Measurements from ENCODE around the gene KIAA0408.

Gene KIAA0408

GRCh38 chr6:127483399-127484055, 24.3 kb upstream of the KIAA0408 start:
- Histone ChIP-seq H3F3A (ENCODE audit: insufficient read depth, low read length) (no peaks in the 10 kb centered on the region), H3K9me3 (ENCODE audit: low read length) (no peaks in the 10 kb centered on the region), H3K9ac (ENCODE audit: low read length) (no peak overlapping the region), H3K36me3 (ENCODE audit: insufficient read depth, low read length) (no peaks in the 10 kb centered on the region), H4K20me1 (ENCODE audit: insufficient read depth, low read length) (no peaks in the 10 kb centered on the region), H3K27me3 (ENCODE audit: insufficient read depth, low read length) (no peaks in the 10 kb centered on the region), H3K9me2 (ENCODE audit: low read depth, low read length) (no peaks in the 10 kb centered on the region), H3K4me3 (ENCODE audit: low read depth, low read length, poor library complexity, severe bottlenecking) (no peak overlapping the region), H3K4me2 (ENCODE audit: low read length) (peak overlapping the region; percentile 24; the same call in 1 of the 2 replicates), H3K27ac (ENCODE audit: low read depth, low read length, poor library complexity, severe bottlenecking) (no peak overlapping the region), H3K79me2 (ENCODE audit: insufficient read depth, low read length) (no peaks in the 10 kb centered on the region), H2AFZ (ENCODE audit: low read length) (peak overlapping the region; percentile 51; the same call in 1 of the 2 replicates), H3K4me1 (ENCODE audit: insufficient read depth, low read length, severe bottlenecking) (no peaks in the 10 kb centered on the region)
- TF ChIP-seq EZH2 (IDR thresholded peaks at IDR 0.05; ENCODE audit: borderline replicate concordance, low read length) (no peak), CTCF (IDR thresholded peaks at IDR 0.05; ENCODE audit: low read length) (no peak)

GRCh38 chr6:127482325-127482724, 23.1 kb upstream of the KIAA0408 start:
- H3K9me2 ChIP-seq (ENCODE audit: low read depth, low read length): no peaks in the 10 kb centered on the region
- no peak overlapping the region for H3K4me2 ChIP-seq (ENCODE audit: low read length)
- H3K27me3 ChIP-seq (ENCODE audit: insufficient read depth, low read length): no peaks in the 10 kb centered on the region
- H3K4me3 ChIP-seq (ENCODE audit: low read depth, low read length, poor library complexity, severe bottlenecking): no peak overlapping the region
- H3K79me2 ChIP-seq (ENCODE audit: insufficient read depth, low read length): no peaks in the 10 kb centered on the region
- no peaks in the 10 kb centered on the region for H3K36me3 ChIP-seq (ENCODE audit: insufficient read depth, low read length)
- no peaks in the 10 kb centered on the region for H3F3A ChIP-seq (ENCODE audit: insufficient read depth, low read length)
- no peak overlapping the region for H3K9ac ChIP-seq (ENCODE audit: low read length)
- TF ChIP-seq CTCF (IDR thresholded peaks at IDR 0.05; ENCODE audit: low read length): no peak
- no peak for TF ChIP-seq EZH2 (IDR thresholded peaks at IDR 0.05; ENCODE audit: borderline replicate concordance, low read length)
- H3K27ac ChIP-seq (ENCODE audit: low read depth, low read length, poor library complexity, severe bottlenecking): no peak overlapping the region
- no peaks in the 10 kb centered on the region for H3K4me1 ChIP-seq (ENCODE audit: insufficient read depth, low read length, severe bottlenecking)
- no peaks in the 10 kb centered on the region for H4K20me1 ChIP-seq (ENCODE audit: insufficient read depth, low read length)
- no peak overlapping the region for H2AFZ ChIP-seq (ENCODE audit: low read length)
- H3K9me3 ChIP-seq (ENCODE audit: low read length): no peaks in the 10 kb centered on the region

- no peaks in the 10 kb centered on the region for H3K9me2 ChIP-seq (ENCODE audit: low read depth, low read length)
- no peak overlapping the region for H3K27ac ChIP-seq (ENCODE audit: low read depth, low read length, poor library complexity, severe bottlenecking)
- no peak overlapping the region for H2AFZ ChIP-seq (ENCODE audit: low read length)
- TF ChIP-seq EZH2 (IDR thresholded peaks at IDR 0.05; ENCODE audit: borderline replicate concordance, low read length): no peak
- TF ChIP-seq CTCF (IDR thresholded peaks at IDR 0.05; ENCODE audit: low read length): no peak
- H3K9me3 ChIP-seq (ENCODE audit: low read length): no peaks in the 10 kb centered on the region
- no peak overlapping the region for H3K9ac ChIP-seq (ENCODE audit: low read length)
- no peaks in the 10 kb centered on the region for H3K4me1 ChIP-seq (ENCODE audit: insufficient read depth, low read length, severe bottlenecking)
- no peaks in the 10 kb centered on the region for H4K20me1 ChIP-seq (ENCODE audit: insufficient read depth, low read length)
- H3K4me2 ChIP-seq (ENCODE audit: low read length): no peak overlapping the region
- H3K27me3 ChIP-seq (ENCODE audit: insufficient read depth, low read length): no peaks in the 10 kb centered on the region
- H3K36me3 ChIP-seq (ENCODE audit: insufficient read depth, low read length): no peaks in the 10 kb centered on the region
- no peaks in the 10 kb centered on the region for H3K79me2 ChIP-seq (ENCODE audit: insufficient read depth, low read length)
- no peaks in the 10 kb centered on the region for H3F3A ChIP-seq (ENCODE audit: insufficient read depth, low read length)
- no peak overlapping the region for H3K4me3 ChIP-seq (ENCODE audit: low read depth, low read length, poor library complexity, severe bottlenecking)
Observed at GRCh38 chr6:127481628-127482027, 22.4 kb upstream of the KIAA0408 start.
